HG03354 (cell line): ENCODE results near the gene INSIG1.

ENCODE experiments used
- ATAC-seq: cut with Tn5 transposase; IDR thresholded peaks from one replicate; pipeline ENCODE4 v1.9.1; 2021; ENCODE audit warnings: mild to moderate bottlenecking; ENCODE audit not compliant: unreplicated experiment, poor library complexity, severe bottlenecking

Gene INSIG1

DNA sequence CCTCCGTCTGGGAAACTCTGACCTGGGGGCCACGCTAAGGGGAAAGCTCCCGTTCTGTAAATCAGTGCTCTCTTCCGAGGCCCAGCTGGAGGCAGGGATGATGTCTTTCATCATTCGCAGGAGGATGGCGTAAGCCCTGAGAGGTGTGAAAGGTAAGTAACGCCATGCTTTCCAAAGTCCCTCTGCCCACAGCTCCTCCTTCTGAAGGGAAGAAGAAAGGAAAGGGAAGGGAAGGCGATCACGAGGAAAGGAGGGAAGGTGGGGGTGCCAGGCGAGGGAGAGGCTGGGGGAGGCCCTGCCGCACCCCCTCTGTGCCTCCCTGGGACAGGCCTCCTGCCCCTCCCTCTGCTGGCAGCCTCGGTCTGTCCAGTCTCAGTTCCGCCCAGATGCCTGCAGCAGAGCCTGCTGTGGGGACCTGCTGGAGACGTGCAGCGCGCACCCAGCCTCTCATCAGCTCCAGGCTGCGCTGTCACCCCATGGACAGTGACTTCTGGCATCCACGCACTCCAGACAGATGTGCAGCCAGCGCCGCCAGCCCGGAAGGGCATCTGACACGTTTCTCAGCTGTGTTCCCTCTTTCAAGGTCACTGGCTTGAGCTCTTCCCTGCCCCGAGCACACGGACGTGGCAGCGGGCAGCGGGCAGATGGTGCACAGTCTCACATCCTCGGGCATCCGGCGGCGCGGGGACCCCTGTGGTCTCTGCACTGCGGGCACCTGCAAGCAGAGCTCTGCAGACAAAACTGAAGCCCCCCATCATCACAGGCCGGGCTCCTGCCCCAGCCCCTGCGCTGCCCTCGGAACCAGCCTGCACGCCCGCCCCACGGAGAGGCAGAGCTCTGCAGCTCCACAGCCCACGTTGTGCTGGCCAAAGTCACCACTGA lies 60.6 kb downstream of the INSIG1 start:
- ATAC-seq = no peak

DNA sequence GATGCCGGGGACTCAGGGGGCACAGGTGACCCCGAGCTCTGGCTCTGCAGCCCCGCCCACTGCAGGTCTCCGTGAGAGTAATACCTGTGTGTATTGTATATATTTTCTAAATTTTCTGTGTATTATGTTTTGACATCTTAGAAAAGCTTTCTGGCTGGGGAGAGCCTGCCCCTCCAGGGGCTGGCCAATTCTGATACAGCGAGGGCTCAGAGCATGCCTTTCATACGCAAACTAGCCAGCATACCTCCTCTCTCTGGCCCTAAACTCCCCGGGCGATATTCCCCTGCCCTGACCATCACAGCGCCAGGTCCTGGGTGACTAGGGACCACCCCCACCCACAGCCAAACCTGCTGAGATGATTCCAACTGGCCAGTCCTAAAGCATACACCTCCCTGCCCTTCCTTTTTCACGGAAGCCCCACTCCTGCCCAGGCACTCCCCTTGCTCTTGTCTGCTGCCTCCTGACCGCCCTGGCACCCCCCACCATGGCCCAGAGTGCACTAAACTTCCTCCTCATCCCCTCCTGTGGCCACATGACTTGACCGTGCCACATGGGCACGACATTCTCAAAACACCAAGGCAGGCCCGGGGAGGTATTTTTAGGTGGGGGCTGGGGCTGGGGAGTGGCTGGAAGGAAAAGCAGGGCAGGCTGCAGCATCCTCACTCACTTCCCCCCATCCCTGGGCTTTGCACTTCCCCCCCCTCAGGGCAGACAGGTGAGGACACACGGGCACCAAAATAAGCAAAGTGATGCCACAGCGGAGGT lies 61.5 kb downstream of the INSIG1 start:
- ATAC-seq = no peak
